Neuronal stem cell (in vitro differentiated cells): Measurements from ENCODE around the gene CA12.
A peak's percentile ranks its signal among the peaks of the same experiment; 100 is the strongest.

Source experiments
- DNase-seq: peaks from one replicate; pipeline ENCODE4 v3.0.0-alpha.2; 2013; ENCODE audit warnings: low spot score
- H2AFZ ChIP-seq: one replicate; pipeline ENCODE4 v1.6.1; 2013; ENCODE audit warnings: mild to moderate bottlenecking, low read length, inconsistent platforms
- H2AK5ac ChIP-seq: 2 replicates; pipeline ENCODE4 v1.6.1; 2013; ENCODE audit warnings: low read depth, mild to moderate bottlenecking, inconsistent platforms, low read length, moderate library complexity, mixed read lengths
- H2BK120ac ChIP-seq: 2 replicates; pipeline ENCODE4 v1.6.1; 2013; ENCODE audit warnings: low read depth, mild to moderate bottlenecking, inconsistent platforms, low read length, moderate library complexity, mixed read lengths
- H2BK12ac ChIP-seq: one replicate; pipeline ENCODE4 v1.6.1; 2013; ENCODE audit warnings: low read length, inconsistent platforms
- H2BK15ac ChIP-seq: 2 replicates; pipeline ENCODE4 v1.6.1; 2013; ENCODE audit warnings: mild to moderate bottlenecking, low read length, inconsistent platforms, mixed read lengths
- H2BK5ac ChIP-seq: one replicate; pipeline ENCODE4 v1.6.1; 2013; ENCODE audit warnings: inconsistent platforms, mild to moderate bottlenecking, low read length, moderate library complexity
- H3K14ac ChIP-seq: one replicate; pipeline ENCODE4 v1.6.1; 2013; ENCODE audit warnings: low read length, inconsistent platforms
- H3K18ac ChIP-seq: 2 replicates; pipeline ENCODE4 v1.6.1; 2013; ENCODE audit warnings: low read length, inconsistent platforms
- H3K23ac ChIP-seq: 2 replicates; pipeline ENCODE4 v1.6.1; 2013; ENCODE audit warnings: low read depth, mild to moderate bottlenecking, mixed read lengths, low read length, inconsistent platforms; ENCODE audit not compliant: poor library complexity
- H3K27ac ChIP-seq: replicated peaks from 3 replicates; pipeline ENCODE4 v1.5.1; 2013; ENCODE audit warnings: low read length, inconsistent platforms
- H3K27me3 ChIP-seq, 3 experiments: 2 replicates each; pipeline ENCODE4 v1.6.1; 2013; ENCODE audit warnings: low read length in 3 of 3, mild to moderate bottlenecking in 2 of 3, inconsistent platforms in 1 of 3, low read depth in 1 of 3, mixed read lengths in 1 of 3, moderate library complexity in 1 of 3; ENCODE audit not compliant: control insufficient read depth in 3 of 3, insufficient read depth in 3 of 3
- H3K36me3 ChIP-seq, 2 donors: replicated peaks in 1 of 2; 2 replicates each; pipeline ENCODE4 v1.6.1; 2013; ENCODE audit warnings: low read length in 2 of 2; ENCODE audit not compliant: control insufficient read depth in 2 of 2, insufficient read depth in 2 of 2
- H3K4ac ChIP-seq: 2 replicates; pipeline ENCODE4 v1.6.1; 2013; ENCODE audit warnings: inconsistent platforms, mild to moderate bottlenecking, low read length, moderate library complexity
- H3K4me1 ChIP-seq, 2 donors: 1 replicate in 1 of 2; 2 replicates in 1 of 2; pipeline ENCODE4 v1.6.1; 2013; ENCODE audit warnings: low read length in 2 of 2, low read depth in 1 of 2; ENCODE audit not compliant: control insufficient read depth in 2 of 2, insufficient read depth in 1 of 2
- H3K4me2 ChIP-seq: one replicate; pipeline ENCODE4 v1.6.1; 2013; ENCODE audit warnings: mild to moderate bottlenecking, low read length, inconsistent platforms; ENCODE audit not compliant: insufficient read depth, poor library complexity, severe bottlenecking
- H3K4me3 ChIP-seq, 2 donors: 2 replicates each; pipeline ENCODE4 v1.5.1; 2013; ENCODE audit warnings: low read length in 2 of 2, mild to moderate bottlenecking in 2 of 2, inconsistent platforms in 1 of 2, moderate library complexity in 1 of 2
- H3K79me1 ChIP-seq: one replicate; pipeline ENCODE4 v1.6.1; 2013; ENCODE audit warnings: low read depth, mild to moderate bottlenecking, inconsistent platforms, low read length, moderate library complexity
- H3K9ac ChIP-seq: one replicate; pipeline ENCODE4 v1.6.1; 2013; ENCODE audit warnings: mild to moderate bottlenecking, low read depth, low read length, inconsistent platforms; ENCODE audit not compliant: poor library complexity
- H3K9me3 ChIP-seq, 2 donors: replicated peaks in 1 of 2; 2 replicates each; pipeline versions ENCODE3 to v1.6.1; 2013; ENCODE audit warnings: low read length in 2 of 2, mild to moderate bottlenecking in 2 of 2, inconsistent platforms in 1 of 2, low read depth in 1 of 2, mixed read lengths in 1 of 2, moderate library complexity in 1 of 2; ENCODE audit not compliant: control insufficient read depth in 2 of 2, insufficient read depth in 1 of 2
- H4K8ac ChIP-seq: one replicate; pipeline ENCODE4 v1.6.1; 2013; ENCODE audit warnings: low read depth, mild to moderate bottlenecking, inconsistent platforms, low read length, moderate library complexity
- H4K91ac ChIP-seq: one replicate; pipeline ENCODE4 v1.6.1; 2013; ENCODE audit warnings: low read length, low read depth, mild to moderate bottlenecking, inconsistent platforms; ENCODE audit not compliant: poor library complexity
- WGBS, 2 donors: extraction: QIAGEN DNeasy Blood & Tissue Kit; methylation state at CpG; one replicate each; pipeline ENCODE4 v1.1.7; 2013; ENCODE audit warnings: missing lambda C conversion rate in 2 of 2, mixed read lengths in 1 of 2; ENCODE audit not compliant: insufficient read length in 2 of 2, insufficient replicate concordance in 1 of 2; ENCODE audit errors: extremely low coverage in 2 of 2; 5-methylcytosine and 5-hydroxymethylcytosine counted together

CA12 gene

DNA sequence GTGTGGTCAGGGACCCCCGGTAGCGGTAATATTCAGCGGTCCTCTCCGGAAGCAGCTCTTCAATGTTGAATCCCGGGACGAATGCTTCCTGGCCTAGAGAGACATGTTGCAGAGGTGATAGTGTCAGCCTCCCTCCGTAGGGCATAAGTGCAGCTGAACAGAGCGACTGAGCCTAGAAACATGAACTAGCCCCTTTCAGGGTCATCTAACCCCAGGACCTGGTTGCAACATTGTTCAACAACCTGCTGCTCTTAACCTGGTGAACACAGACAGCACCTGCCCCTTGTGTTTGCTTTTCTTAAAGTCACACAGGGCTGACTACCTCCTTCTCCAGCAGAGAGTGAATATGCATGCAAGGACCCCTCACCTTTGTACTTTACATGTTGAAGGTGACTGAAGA is 41.3 kb downstream of the CA12 start:
- H2BK5ac ChIP-seq: no peak overlapping the region
- no peak for DNase-seq
- H3K36me3 ChIP-seq: no peaks in the 10 kb centered on the region
- no peak overlapping the region for H3K9ac ChIP-seq
- no peaks in the 10 kb centered on the region for H3K79me1 ChIP-seq
- no peak overlapping the region for H3K4me3 ChIP-seq
- no peak overlapping the region for H4K8ac ChIP-seq
- no peak overlapping the region for H4K91ac ChIP-seq
- H2AFZ ChIP-seq: no peak overlapping the region
- no peak overlapping the region for H2BK120ac ChIP-seq
- no peak overlapping the region for H3K14ac ChIP-seq
- H3K27ac ChIP-seq: no peak overlapping the region
- peak overlapping the region; percentile 53 for H3K18ac ChIP-seq
- H2BK12ac ChIP-seq: peak overlapping the region; percentile 17
- no peak overlapping the region for H2BK15ac ChIP-seq
- WGBS, 2 donors: no CpG with 5 or more reads among the region's 8 CpGs
- H3K23ac ChIP-seq: no peak overlapping the region
- no peaks in the 10 kb centered on the region for H3K9me3 ChIP-seq
- no peak overlapping the region for H3K4me2 ChIP-seq
- peak overlapping the region; percentile 21 for H2AK5ac ChIP-seq
- H3K4ac ChIP-seq: no peak overlapping the region
- H3K27me3 ChIP-seq: peaks cover 0 to 44% (median 0%) of the 10 kb centered on the region in 3 experiments
- peaks cover 0 to 7% of the 10 kb centered on the region in 2 donors for H3K4me1 ChIP-seq

DNA sequence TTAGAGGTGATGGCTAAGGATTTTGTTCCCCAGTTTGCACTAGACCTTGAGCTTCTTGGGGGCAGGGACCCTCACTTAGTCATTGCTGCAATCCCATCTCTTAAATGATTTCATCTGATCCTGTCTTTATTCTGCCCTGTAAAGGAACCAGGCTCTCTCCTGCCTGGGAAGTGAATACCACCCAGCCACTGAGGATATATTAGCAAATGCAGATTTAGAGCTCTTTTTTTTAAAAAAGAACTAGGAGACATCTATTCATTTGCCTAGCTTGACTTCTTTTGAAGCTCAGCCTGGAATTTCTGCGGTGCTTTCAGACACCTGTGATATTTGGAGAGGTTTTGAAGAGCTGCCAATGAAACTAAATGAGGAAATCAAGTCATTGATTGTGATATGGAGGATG is 41.8 kb downstream of the CA12 start:
- no CpG with 5 or more reads among the region's 1 CpG for WGBS, 2 donors
- H4K8ac ChIP-seq: no peak overlapping the region
- H3K27me3 ChIP-seq: peaks cover 0 to 41% (median 0%) of the 10 kb centered on the region in 3 experiments

DNA sequence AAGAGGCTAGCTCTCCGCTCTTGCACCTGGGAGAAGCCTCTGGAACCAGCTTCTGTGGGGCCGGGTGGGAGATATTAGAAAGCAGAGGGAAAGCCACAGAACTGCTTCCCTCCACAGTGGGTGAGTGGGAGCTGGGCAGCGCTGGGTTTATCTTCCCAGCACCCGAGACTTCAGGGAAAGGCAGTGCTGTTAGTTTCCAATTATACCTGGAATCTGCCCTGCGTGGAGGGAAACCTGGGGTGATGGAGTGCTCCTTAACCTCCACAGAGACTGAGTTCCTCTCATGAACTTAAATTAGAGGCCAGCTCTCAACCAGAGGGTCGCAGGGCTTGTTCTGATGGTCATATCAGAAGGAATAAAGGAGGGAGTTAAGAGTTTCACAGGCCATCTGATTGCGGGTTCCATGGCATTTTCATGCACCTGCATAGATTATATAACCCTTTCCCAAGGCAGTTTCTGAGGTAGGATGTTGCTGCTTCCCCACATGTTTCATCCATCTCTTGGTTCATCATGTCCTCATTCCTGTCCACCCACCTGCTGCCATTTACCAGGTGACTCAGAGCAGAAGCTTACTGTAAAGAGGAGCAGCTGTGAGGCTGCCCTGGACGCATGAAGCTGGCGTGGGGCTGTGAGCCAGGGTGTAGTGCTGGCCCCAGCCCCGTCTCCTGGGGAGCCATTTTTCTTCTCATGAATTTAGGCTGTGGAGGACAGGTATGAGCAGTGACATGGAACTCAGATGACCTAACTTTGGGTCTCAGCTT is 42.5 kb downstream of the CA12 start:
- Histone ChIP-seq H2BK15ac (no peak overlapping the region), H2BK5ac (no peak overlapping the region), H3K9me3 (no peaks in the 10 kb centered on the region), H3K9ac (no peak overlapping the region), H3K4me1 (peaks cover 0 to 7% of the 10 kb centered on the region in 2 donors), H3K4me3 (no peak overlapping the region), H2AFZ (no peak overlapping the region), H2AK5ac (no peak overlapping the region), H3K79me1 (no peaks in the 10 kb centered on the region), H3K4ac (no peak overlapping the region), H4K91ac (no peak overlapping the region), H4K8ac (no peak overlapping the region), H3K18ac (no peak overlapping the region), H2BK12ac (no peak overlapping the region), H3K27ac (no peak overlapping the region), H2BK120ac (no peak overlapping the region), H3K14ac (no peak overlapping the region), H3K27me3 (peaks cover 0 to 39% (median 0%) of the 10 kb centered on the region in 3 experiments), H3K23ac (no peak overlapping the region), H3K36me3 (no peaks in the 10 kb centered on the region), H3K4me2 (no peak overlapping the region)
- no CpG with 5 or more reads among the region's 10 CpGs for WGBS, 2 donors
- no peak for DNase-seq

More for the DNA sequence above, 41.8 kb downstream of the CA12 start:
- Histone ChIP-seq H3K27ac (no peak overlapping the region), H3K36me3 (no peaks in the 10 kb centered on the region), H3K18ac (no peak overlapping the region), H3K4me3 (no peak overlapping the region), H2AFZ (no peak overlapping the region), H2AK5ac (no peak overlapping the region), H3K4me1 (peaks cover 0 to 7% of the 10 kb centered on the region in 2 donors), H3K4me2 (no peak overlapping the region), H3K9ac (no peak overlapping the region), H2BK120ac (no peak overlapping the region), H3K14ac (no peak overlapping the region), H2BK12ac (no peak overlapping the region), H4K91ac (no peak overlapping the region), H3K23ac (no peak overlapping the region), H3K9me3 (no peaks in the 10 kb centered on the region), H3K79me1 (no peaks in the 10 kb centered on the region), H2BK5ac (no peak overlapping the region), H2BK15ac (no peak overlapping the region), H3K4ac (no peak overlapping the region)
- DNase-seq: no peak

- no peak for DNase-seq
Measured at GRCh38 chr15:63338170-63338569, 43.5 kb downstream of the CA12 start.

More at GRCh38 chr15:63338170-63338569, 43.5 kb downstream of the CA12 start:
- Histone ChIP-seq H2BK120ac (no peak overlapping the region), H4K8ac (no peak overlapping the region), H3K4me2 (no peak overlapping the region), H2BK5ac (no peak overlapping the region), H3K18ac (no peak overlapping the region), H3K79me1 (no peaks in the 10 kb centered on the region), H3K9ac (no peak overlapping the region), H3K14ac (no peak overlapping the region), H3K27me3 (peaks cover 0 to 36% (median 0%) of the 10 kb centered on the region in 3 experiments), H3K4me3 (no peak overlapping the region), H2BK15ac (no peak overlapping the region), H3K4ac (no peak overlapping the region), H2AK5ac (no peak overlapping the region), H3K4me1 (peaks cover 0 to 7% of the 10 kb centered on the region in 2 donors), H3K9me3 (no peaks in the 10 kb centered on the region), H2BK12ac (no peak overlapping the region), H4K91ac (no peak overlapping the region), H3K36me3 (no peaks in the 10 kb centered on the region), H3K23ac (no peak overlapping the region), H2AFZ (no peak overlapping the region), H3K27ac (no peak overlapping the region)
